Sigmoid colon (tissue), 7 donors: Measurements from ENCODE around the gene LAS1L. TPM values are rescaled to one million over a fixed set of nuclear protein-coding genes. Genes with fewer than 3 reads are reported as not detected.

Source experiments
- DNase-seq: peaks from one replicate; pipeline ENCODE4 v3.0.0-alpha.2; 2019
- H3K27ac ChIP-seq, 4 donors: fragments of 200-600 bp; sonication (generic); one replicate each; pipeline ENCODE4 v1.5.1; 2016 to 2019; ENCODE audit warnings: mild to moderate bottlenecking in 1 of 4
- H3K27me3 ChIP-seq, 3 donors: fragments of 200-600 bp; sonication (generic); one replicate each; pipeline ENCODE4 v1.5.1; 2019; ENCODE audit warnings: mild to moderate bottlenecking in 1 of 3
- H3K36me3 ChIP-seq, 4 donors: fragments of 200-600 bp; sonication (generic); one replicate each; pipeline ENCODE4 v1.5.1; 2016 to 2019
- H3K4me1 ChIP-seq, 4 donors: fragments of 200-600 bp; sonication (generic); one replicate each; pipeline ENCODE4 v1.5.1; 2017 to 2019
- H3K4me3 ChIP-seq, 4 donors: fragments of 200-600 bp; sonication (generic); one replicate each; pipeline ENCODE4 v1.5.1; 2017 to 2019; ENCODE audit warnings: mild to moderate bottlenecking in 2 of 4, moderate library complexity in 1 of 4
- H3K9me3 ChIP-seq, 4 donors: fragments of 200-600 bp in 3 of 4; sonication (generic) in 3 of 4; one replicate each; pipeline versions ENCODE4 v1.5.1 to v1.6.1; 2013 to 2019
- CTCF ChIP-seq, 4 experiments: fragments of 450-650 bp in 3 of 4; fragments of 200-600 bp in 1 of 4; IDR thresholded peaks; one replicate each; pipeline ENCODE4 v1.5.1; 2016 to 2019; ENCODE audit warnings: antibody characterized with exemption in 4 of 4, mild to moderate bottlenecking in 3 of 4, moderate library complexity in 2 of 4
- EP300 ChIP-seq, 4 donors: sonication (generic); formaldehyde crosslinking; IDR thresholded peaks; one replicate each; pipeline ENCODE4 v1.6.1; 2017; ENCODE audit warnings: antibody characterized with exemption in 4 of 4
- POLR2A ChIP-seq, 2 donors: fragments of 450-650 bp; IDR thresholded peaks; one replicate each; pipeline ENCODE4 v1.6.1; 2016; ENCODE audit warnings: antibody characterized with exemption in 2 of 2, mild to moderate bottlenecking in 2 of 2, moderate library complexity in 2 of 2
- POLR2AphosphoS5 ChIP-seq, 4 donors: sonication (generic); formaldehyde crosslinking; IDR thresholded peaks; one replicate each; pipeline ENCODE4 v1.6.1; 2017; ENCODE audit warnings: antibody characterized with exemption in 4 of 4
- WGBS, 2 donors: extraction: QIAGEN DNeasy Blood & Tissue Kit; methylation state at CpG; one replicate each; pipeline ENCODE4 v1.1.7; 2013; 5-methylcytosine and 5-hydroxymethylcytosine counted together
- intact Hi-C: fragments of 100-400 bp; cut with DNase I; formaldehyde crosslinking; loops from one replicate; pipeline ENCODE4 v1.15.1; 2023
- polyA plus RNA-seq, 3 donors: library from polyadenylated mRNA; stranded (reverse); fragments of 200-250 nt; gene quantifications; one replicate each; pipeline ENCODE4 v1.2.3, GENCODE V29; 2013
- total RNA-seq, 4 donors: library from RNA; depleted of rRNA; stranded (reverse); fragments of >200 nt; gene quantifications; one replicate each; pipeline ENCODE4 v1.1.0, GENCODE V29; 2016
- donor health status: healthy with polysubstance abuse.
- donor health status: Bipolar disorder and iron deficiency.
- donor health status: healthy.

Gene LAS1L
- total and polyA plus RNA-seq, 7 donors, result 7.6 to 23.9 (median 21.2) TPM

GRCh38 chrX:65551086-65551485 lies 16.5 kb upstream of the LAS1L start:
- H3K4me3 ChIP-seq, result no peak overlapping the region

GRCh38 chrX:65545456-65545855 lies 10.9 kb upstream of the LAS1L start:
- H3K4me1 ChIP-seq, result no peaks in the 10 kb centered on the region
- TF ChIP-seq POLR2AphosphoS5 (IDR thresholded peaks at IDR 0.05) (no peak), CTCF (IDR thresholded peaks at IDR 0.05) (no peak), EP300 (IDR thresholded peaks at IDR 0.05) (no peak), POLR2A (IDR thresholded peaks at IDR 0.05) (no peak)
- no peak overlapping the region for H3K4me3 ChIP-seq
- DNase-seq, result no peak
- H3K27ac ChIP-seq, result no peak overlapping the region
- no peaks in the 10 kb centered on the region for H3K9me3 ChIP-seq
- no peaks in the 10 kb centered on the region for H3K27me3 ChIP-seq
- no peaks in the 10 kb centered on the region for H3K36me3 ChIP-seq
- 88 to 91% methylated on average over 1 of the region's 1 CpG for WGBS, 2 donors
- intact Hi-C loops, result no loop called here

More at GRCh38 chrX:65551086-65551485, 16.5 kb upstream of the LAS1L start:
- intact Hi-C loops, result no loop called here
- Histone ChIP-seq H3K36me3 (no peaks in the 10 kb centered on the region), H3K9me3 (no peaks in the 10 kb centered on the region), H3K4me1 (no peaks in the 10 kb centered on the region), H3K27me3 (no peaks in the 10 kb centered on the region), H3K27ac (no peak overlapping the region)
- WGBS, 2 donors, result 89 to 91% methylated on average over 16 of the region's 16 CpGs
- no peak for TF ChIP-seq CTCF (IDR thresholded peaks at IDR 0.05)
- TF ChIP-seq POLR2A (IDR thresholded peaks at IDR 0.05), result no peak
- no peak for TF ChIP-seq POLR2AphosphoS5 (IDR thresholded peaks at IDR 0.05)
- no peak for TF ChIP-seq EP300 (IDR thresholded peaks at IDR 0.05)
- DNase-seq, result no peak

- intact Hi-C loops, result loop anchor here (10.0 kb wide), 1 partner anchor 502 kb away; the partner anchor contains the start of gene ZC3H12B
- Histone ChIP-seq H3K27me3 (no peaks in the 10 kb centered on the region), H3K36me3 (no peaks in the 10 kb centered on the region), H3K27ac (no peak overlapping the region), H3K4me3 (no peak overlapping the region), H3K9me3 (no peaks in the 10 kb centered on the region), H3K4me1 (peaks cover 0 to 12% (median 11%) of the 10 kb centered on the region in 4 donors)
- TF ChIP-seq POLR2AphosphoS5 (IDR thresholded peaks at IDR 0.05), result no peak
- TF ChIP-seq CTCF (IDR thresholded peaks at IDR 0.05), result no peak
- no peak for TF ChIP-seq EP300 (IDR thresholded peaks at IDR 0.05)
- TF ChIP-seq POLR2A (IDR thresholded peaks at IDR 0.05), result no peak
- 61 to 73% methylated on average over 3 of the region's 3 CpGs for whole genome bisulfite sequencing, 2 donors
- no peak for DNase-seq
Observed at GRCh38 chrX:65537229-65537628, 2.6 kb upstream of the LAS1L start.

GRCh38 chrX:65536291-65536690 lies 1.7 kb upstream of the LAS1L start:
- 92 to 98% methylated on average over 3 of the region's 3 CpGs for WGBS, 2 donors
- no peak for TF ChIP-seq EP300 (IDR thresholded peaks at IDR 0.05)
- no peak for TF ChIP-seq POLR2AphosphoS5 (IDR thresholded peaks at IDR 0.05)
- intact Hi-C loops, result loop anchor here (10.0 kb wide), 1 partner anchor 501 kb away; the partner anchor contains the start of gene ZC3H12B
- Histone ChIP-seq H3K9me3 (no peaks in the 10 kb centered on the region), H3K27me3 (no peaks in the 10 kb centered on the region), H3K27ac (no peak overlapping the region), H3K4me1 (peaks cover 0 to 12% (median 11%) of the 10 kb centered on the region in 4 donors), H3K4me3 (no peak overlapping the region), H3K36me3 (peaks cover 0 to 3% (median 0%) of the 10 kb centered on the region in 4 donors)
- DNase-seq, result no peak

GRCh38 chrX:65532016-65532415 lies 2.6 kb downstream of the LAS1L start:
- Histone ChIP-seq H3K4me3 (no peak overlapping the region), H3K27me3 (no peaks in the 10 kb centered on the region), H3K9me3 (no peaks in the 10 kb centered on the region), H3K4me1 (peaks cover 0 to 12% (median 11%) of the 10 kb centered on the region in 4 donors), H3K27ac (no peak overlapping the region), H3K36me3 (peaks cover 0 to 30% (median 2%) of the 10 kb centered on the region in 4 donors)
- TF ChIP-seq EP300 (IDR thresholded peaks at IDR 0.05) (no peak), CTCF (IDR thresholded peaks at IDR 0.05) (no peak), POLR2A (IDR thresholded peaks at IDR 0.05) (no peak), POLR2AphosphoS5 (IDR thresholded peaks at IDR 0.05) (no peak)
- WGBS, 2 donors, result 86 to 93% methylated on average over 3 of the region's 3 CpGs
- no peak for DNase-seq
- intact Hi-C loops, result loop anchor here (5.0 to 10.0 kb wide), 2 partner anchors 497 to 1325 kb away; partner anchors contain the start of genes AMER1 and ZC3H12B
